ENCODE measurements around the gene C7. TPM values are rescaled to one million over a fixed set of nuclear protein-coding genes. Genes with fewer than 3 reads are reported as not detected.

C7 gene
- total RNA-seq: not detected in 2 replicates

DNA sequence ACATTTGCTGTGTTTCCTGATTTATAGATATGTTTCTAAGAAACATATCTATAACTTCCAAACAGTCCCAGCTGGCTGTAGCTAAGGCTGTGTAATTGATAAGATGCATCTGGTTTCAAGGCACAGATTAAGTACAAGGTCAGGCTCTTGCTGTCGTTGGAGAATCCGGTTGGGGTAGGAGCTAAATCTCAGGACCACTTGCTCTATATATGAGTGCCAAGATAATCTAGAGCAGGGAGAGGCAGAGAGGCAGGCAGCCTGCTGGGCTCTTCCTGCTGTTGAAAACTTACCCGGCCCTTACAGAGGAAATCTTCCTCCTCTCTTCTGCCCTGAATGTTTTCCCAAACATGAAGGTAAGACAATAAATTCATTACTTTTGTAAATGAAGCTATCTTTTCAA lies at the start of gene C7:
Gene C7, plus strand, starts transcription at position 234 of the 400 bp plus-strand sequence. Its CDS starts 114 bp downstream, at position 348.

Small RNA genes within 50 kb of the gene (small RNA-seq; reads per million reads assigned to genes)
- gene AC114967.1 (ENCODE audit: low replicate concordance) (not detected), gene RNU7-161P (ENCODE audit: low replicate concordance) (not detected)

Other genes starting within 250 kb of the C7 start
- gene PTGER4, start 229.6 kb upstream of the C7 start, total RNA-seq: 2.2 and 13.0 TPM in 2 replicates
- 10.7 and 11.5 TPM in 2 replicates for gene TTC33, start 153.5 kb upstream of the C7 start, total RNA-seq
- 69.8 and 136 TPM in 2 replicates for gene PRKAA1, start 111.1 kb upstream of the C7 start, total RNA-seq
- 248 and 501 TPM in 2 replicates for gene RPL37, start 74.3 kb upstream of the C7 start, total RNA-seq
- 6.6 and 11.6 TPM in 2 replicates for gene CARD6, start 68.1 kb upstream of the C7 start, total RNA-seq
- gene MROH2B, start 161.8 kb downstream of the C7 start, total RNA-seq: not detected in 2 replicates

Measured in placental pericyte (primary cell).